HEK293T (cell line): ENCODE results near the gene SPRED3.
"Not testable (repeated sequence)": the region's sequence is repeated elsewhere in the genome, so short reads cannot be mapped to it uniquely, and the experiment has no call there.

ENCODE experiments used
- CTCF ChIA-PET: fragments of 350-600 bp; formaldehyde crosslinking; extraction: SDS; loops from one replicate; lab custom pipeline; 2021; ENCODE audit warnings: antibody characterized with exemption, inconsistent platforms; lab: Yijun Ruan, JAX
- POLR2A ChIA-PET: fragments of 350-600 bp; formaldehyde crosslinking; extraction: SDS; loops from one replicate; lab custom pipeline; 2020; ENCODE audit warnings: antibody characterized with exemption, inconsistent platforms; lab: Yijun Ruan, JAX
- DNase-seq: peaks from one replicate; pipeline ENCODE4 v3.0.0; 2012; ENCODE audit warnings: mixed read lengths; ENCODE audit errors: extremely low spot score
- ARNT ChIP-seq: fragments of 450-650 bp; IDR thresholded peaks from 2 replicates; pipeline ENCODE4 v1.6.1; 2017; ENCODE audit warnings: mild to moderate bottlenecking
- BHLHE40 ChIP-seq: fragments of 450-650 bp; IDR thresholded peaks from 2 replicates; pipeline ENCODE4 v1.6.1; 2016; ENCODE audit warnings: mild to moderate bottlenecking, moderate library complexity, borderline replicate concordance
- CTBP1 ChIP-seq: fragments of 450-650 bp; IDR thresholded peaks from 2 replicates; pipeline ENCODE4 v1.6.1; 2016; ENCODE audit warnings: borderline replicate concordance
- ELF4 ChIP-seq: fragments of 450-650 bp; IDR thresholded peaks from 2 replicates; pipeline ENCODE4 v1.6.1; 2017; ENCODE audit warnings: antibody characterized with exemption
- FOXA1 ChIP-seq: fragments of 450-650 bp; IDR thresholded peaks from 2 replicates; pipeline ENCODE4 v1.6.1; 2016; ENCODE audit warnings: mild to moderate bottlenecking
- FOXK2 ChIP-seq: fragments of 450-650 bp; IDR thresholded peaks from 2 replicates; pipeline ENCODE4 v1.6.1; 2016; ENCODE audit warnings: mild to moderate bottlenecking
- FOXM1 ChIP-seq: fragments of 450-650 bp; IDR thresholded peaks from 2 replicates; pipeline ENCODE4 v1.6.1; 2017; ENCODE audit warnings: mild to moderate bottlenecking, borderline replicate concordance
- HDGF ChIP-seq: fragments of 450-650 bp; IDR thresholded peaks from 2 replicates; pipeline ENCODE4 v1.6.1; 2017; ENCODE audit warnings: antibody characterized with exemption, borderline replicate concordance
- L3MBTL2 ChIP-seq: fragments of 450-650 bp; conservative IDR thresholded peaks from 2 replicates; pipeline ENCODE4 v1.6.1; 2016; ENCODE audit warnings: mild to moderate bottlenecking
- LEF1 ChIP-seq: fragments of 450-650 bp; IDR thresholded peaks from 2 replicates; pipeline ENCODE4 v1.6.1; 2017; ENCODE audit warnings: mild to moderate bottlenecking, borderline replicate concordance
- NFRKB ChIP-seq: fragments of 450-650 bp; IDR thresholded peaks from 2 replicates; pipeline ENCODE4 v1.6.1; 2016; ENCODE audit warnings: mild to moderate bottlenecking, moderate library complexity
- PKNOX1 ChIP-seq: fragments of 450-650 bp; IDR thresholded peaks from 2 replicates; pipeline ENCODE4 v1.6.1; 2016
- SP1 ChIP-seq: fragments of 450-650 bp; IDR thresholded peaks from 2 replicates; pipeline ENCODE4 v1.6.1; 2017
- SUZ12 ChIP-seq: fragments of 450-650 bp; IDR thresholded peaks from 2 replicates; pipeline ENCODE4 v1.6.1; 2016; ENCODE audit warnings: mild to moderate bottlenecking
- TARDBP ChIP-seq: fragments of 450-650 bp; IDR thresholded peaks from 2 replicates; pipeline ENCODE4 v1.6.1; 2016
- ZNF384 ChIP-seq: fragments of 450-650 bp; IDR thresholded peaks from 2 replicates; pipeline ENCODE4 v1.6.1; 2016

Gene SPRED3

GRCh38 chr19:38361633-38362075 is 26.8 kb upstream of the SPRED3 start:
- ChIA-PET POLR2A (interaction anchor here (1.0 to 4.4 kb wide), 3 partner anchors 9 to 455 kb away, joined by 3 to 31 read pairs (median 3); partner anchors contain the start of genes PSMD8 and SIPA1L3), CTCF (interaction anchor here (0.8 kb wide), 1 partner anchor 125 kb away, joined by 3 read pairs; no protein-coding TSS in a partner anchor)
- no peak for TF ChIP-seq TARDBP
- no peak for TF ChIP-seq NFRKB
- no peak for TF ChIP-seq ZNF384
- TF ChIP-seq ARNT: no peak
- no peak for TF ChIP-seq FOXA1
- no peak for TF ChIP-seq PKNOX1
- TF ChIP-seq ELF4: no peak
- TF ChIP-seq HDGF: no peak
- no peak for TF ChIP-seq L3MBTL2
- TF ChIP-seq LEF1: no peak
- TF ChIP-seq FOXK2: no peak
- no peak for TF ChIP-seq SUZ12
- no peak for TF ChIP-seq BHLHE40
- TF ChIP-seq SP1: no peak
- TF ChIP-seq FOXM1: no peak
- no peak for TF ChIP-seq CTBP1
- peak; percentile 90 for DNase-seq

GRCh38 chr19:38362076-38362945 is 26.2 kb upstream of the SPRED3 start:
- TF ChIP-seq FOXA1 (no peak), NFRKB (no peak), L3MBTL2 (peak; percentile 44), LEF1 (no peak), ARNT (no peak), HDGF (no peak), FOXK2 (no peak), FOXM1 (no peak), ELF4 (no peak), ZNF384 (peak; percentile 82), SP1 (no peak), CTBP1 (no peak)
- peak; percentile 72 for DNase-seq
- CTCF ChIA-PET: interaction anchor here (0.8 to 0.9 kb wide), 2 partner anchors 12 to 126 kb away, joined by 3 read pairs; partner anchors contain the start of gene PSMD8
- POLR2A ChIA-PET: interaction anchor here (1.0 to 4.4 kb wide), 3 partner anchors 10 to 455 kb away, joined by 3 to 31 read pairs (median 3); partner anchors contain the start of genes PSMD8 and SIPA1L3

- POLR2A ChIA-PET: interaction anchor here (1.3 to 4.4 kb wide), 2 partner anchors 11 kb away, joined by 3 to 31 read pairs; partner anchors contain the start of gene PSMD8
- CTCF ChIA-PET: interaction anchor here (0.9 kb wide), 1 partner anchor 11 kb away, joined by 3 read pairs; the partner anchor contains the start of gene PSMD8
These were observed 25.4 kb upstream of the SPRED3 start for GRCh38 chr19:38362946-38363688.

GRCh38 chr19:38367041-38367440 is 21.5 kb upstream of the SPRED3 start:
- no peak for DNase-seq
- CTCF ChIA-PET: interaction anchor here (0.5 kb wide), 1 partner anchor 359 kb away, joined by 4 read pairs; no protein-coding TSS in a partner anchor
- no peak for TF ChIP-seq SUZ12
- no peak for TF ChIP-seq L3MBTL2
- no peak for TF ChIP-seq ELF4
- TF ChIP-seq PKNOX1: no peak
- TF ChIP-seq HDGF: no peak
- no peak for TF ChIP-seq ARNT
- TF ChIP-seq FOXM1: no peak
- TF ChIP-seq CTBP1: no peak
- TF ChIP-seq BHLHE40: no peak
- no peak for TF ChIP-seq ZNF384
- no peak for TF ChIP-seq NFRKB
- POLR2A ChIA-PET: no interaction called here

More at GRCh38 chr19:38362946-38363688, 25.4 kb upstream of the SPRED3 start:
- not testable (repeated sequence) for DNase-seq

GRCh38 chr19:38369584-38369983 is 18.9 kb upstream of the SPRED3 start:
- CTCF ChIA-PET: no interaction called here

More at GRCh38 chr19:38369584-38369983, 18.9 kb upstream of the SPRED3 start:
- POLR2A ChIA-PET: no interaction called here
- no peak for DNase-seq
- TF ChIP-seq ZNF384 (no peak), LEF1 (no peak), FOXA1 (no peak), SUZ12 (no peak), HDGF (no peak), FOXK2 (no peak), ARNT (no peak), ELF4 (no peak), L3MBTL2 (no peak), SP1 (no peak), PKNOX1 (no peak), TARDBP (no peak), NFRKB (no peak), FOXM1 (no peak), CTBP1 (no peak), BHLHE40 (no peak)
